CD4-positive, CD25-positive, alpha-beta regulatory T cell (primary cell): ENCODE measurements around the gene BCL2. TPM values are rescaled to one million over a fixed set of nuclear protein-coding genes. Genes with fewer than 3 reads are reported as not detected.
A peak's percentile ranks its signal among the peaks of the same experiment; 100 is the strongest.

ENCODE experiments used
- ATAC-seq, 2 donors: fragments of 150-1000 bp; cut with Tn5 transposase; one replicate each; pipeline ENCODE4 v1.10.0; 2021; ENCODE audit warnings: low read depth in 2 of 2, moderate number of reproducible peaks in 2 of 2, moderate library complexity in 1 of 2
- DNase-seq, 3 donors: peaks; one replicate each; pipeline versions ENCODE4 v3.0.0 to v3.0.0-alpha.2; 2012 to 2022; ENCODE audit warnings: mixed read lengths in 1 of 3
- H3K27ac ChIP-seq: one replicate; pipeline ENCODE4 v1.7.0; 2013; ENCODE audit warnings: mild to moderate bottlenecking, low read length; ENCODE audit not compliant: insufficient read depth, poor library complexity, severe bottlenecking
- H3K27me3 ChIP-seq: one replicate; pipeline ENCODE4 v1.7.0; 2013; ENCODE audit warnings: low read length; ENCODE audit not compliant: control insufficient read depth, insufficient read depth
- H3K36me3 ChIP-seq: one replicate; pipeline ENCODE4 v1.7.0; 2013; ENCODE audit warnings: mild to moderate bottlenecking, low read length, moderate library complexity; ENCODE audit not compliant: control insufficient read depth, insufficient read depth
- H3K4me1 ChIP-seq: 2 replicates; pipeline ENCODE4 v1.7.0; 2013; ENCODE audit warnings: mild to moderate bottlenecking, low read length; ENCODE audit not compliant: insufficient read depth, control insufficient read depth, poor library complexity, severe bottlenecking
- H3K4me3 ChIP-seq: one replicate; pipeline ENCODE4 v1.7.0; 2013; ENCODE audit warnings: low read depth, mild to moderate bottlenecking, low read length, moderate library complexity
- H3K9me3 ChIP-seq, 2 experiments: 1 replicate in 1 of 2; 2 replicates in 1 of 2; pipeline ENCODE4 v1.7.0; 2013; ENCODE audit warnings: low read length in 2 of 2, mild to moderate bottlenecking in 1 of 2, moderate library complexity in 1 of 2; ENCODE audit not compliant: control insufficient read depth in 2 of 2
- H3K27ac Mint-ChIP-seq, 3 donors: one replicate each; pipeline ENCODE4 v1.8.0; 2020 to 2022; ENCODE audit warnings: mild to moderate bottlenecking in 3 of 3, mixed read lengths in 3 of 3, moderate library complexity in 2 of 3
- H3K27me3 Mint-ChIP-seq: one replicate; pipeline ENCODE4 v1.8.0; 2022; ENCODE audit warnings: mild to moderate bottlenecking, mixed read lengths
- H3K36me3 Mint-ChIP-seq: one replicate; pipeline ENCODE4 v1.8.0; 2020; ENCODE audit warnings: mixed read lengths
- H3K4me1 Mint-ChIP-seq, 4 donors: one replicate each; pipeline ENCODE4 v1.8.0; 2020 to 2022; ENCODE audit warnings: mixed read lengths in 4 of 4, mild to moderate bottlenecking in 1 of 4
- H3K4me3 Mint-ChIP-seq, 4 donors: one replicate each; pipeline ENCODE4 v1.8.0; 2020 to 2022; ENCODE audit warnings: mild to moderate bottlenecking in 4 of 4, mixed read lengths in 4 of 4, moderate library complexity in 3 of 4
- H3K9me3 Mint-ChIP-seq, 7 donors: one replicate each; pipeline ENCODE4 v1.8.0; 2020 to 2022; ENCODE audit warnings: mixed read lengths in 7 of 7, mild to moderate bottlenecking in 3 of 7, moderate library complexity in 2 of 7
- polyA plus RNA-seq, 4 donors: library from polyadenylated mRNA; unstranded; fragments of 300-500 nt; fragmentation: Illumina TruSeq; gene quantifications; one replicate each; pipeline ENCODE4 v1.2.3, GENCODE V29; 2021
- total RNA-seq: library from RNA; stranded (reverse); gene quantifications from one replicate; pipeline ENCODE4 v1.2.3, GENCODE V29; 2022

Gene BCL2
- total and polyA plus RNA-seq, 5 donors from 2014 or later = 19.1 to 125 (median 31.1) TPM

- H3K4me3 ChIP-seq = no peak overlapping the region
- H3K27ac ChIP-seq = no peak overlapping the region
- H3K4me1 ChIP-seq = peaks cover 29% of the 10 kb centered on the region
- ATAC-seq (no peak), DNase-seq (no peak)
- no peaks in the 10 kb centered on the region for H3K27me3 ChIP-seq
- Mint-ChIP-seq H3K4me3 (no peak overlapping the region), H3K4me1 (peaks cover 20 to 83% (median 65%) of the 10 kb centered on the region in 4 donors), H3K36me3 (peaks cover 26% of the 10 kb centered on the region), H3K9me3 (no peaks in the 10 kb centered on the region), H3K27me3 (no peaks in the 10 kb centered on the region), H3K27ac (peak overlapping the region in 1 of 3 donors; percentile 60)
- H3K9me3 ChIP-seq = no peaks in the 10 kb centered on the region
- H3K36me3 ChIP-seq = peaks cover 15% of the 10 kb centered on the region
These were observed 141.4 kb downstream of the BCL2 start for GRCh38 chr18:63177919-63178821.

DNA sequence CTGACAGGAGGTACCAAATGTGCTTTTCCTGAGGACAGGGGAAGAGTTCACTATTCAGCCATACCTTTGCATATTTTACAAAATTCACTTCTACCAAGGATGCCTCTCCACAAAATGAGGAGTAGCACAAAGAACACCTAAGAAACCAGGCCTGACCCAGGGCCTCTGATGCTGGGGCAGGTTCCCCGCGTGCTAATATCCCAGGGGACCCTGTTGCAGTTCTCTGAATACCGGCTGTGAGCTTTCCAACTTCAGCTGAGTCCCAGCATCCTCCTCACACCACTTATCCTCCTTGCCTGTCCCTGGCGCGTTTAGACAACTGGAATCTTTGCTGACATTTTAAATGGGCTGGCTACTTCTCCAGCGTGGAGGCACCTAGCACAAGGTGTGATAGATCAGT is 142.3 kb downstream of the BCL2 start:
- ATAC-seq = no peak
- no peak overlapping the region for H3K4me3 ChIP-seq
- peaks cover 14% of the 10 kb centered on the region for H3K36me3 ChIP-seq
- H3K4me1 ChIP-seq = peaks cover 21% of the 10 kb centered on the region
- H3K36me3 Mint-ChIP-seq = peaks cover 22% of the 10 kb centered on the region
- no peak overlapping the region for H3K4me3 Mint-ChIP-seq
- peak overlapping the region in 1 of 3 donors; percentile 60 for H3K27ac Mint-ChIP-seq
- no peaks in the 10 kb centered on the region for H3K9me3 Mint-ChIP-seq
- H3K27ac ChIP-seq = no peak overlapping the region
- no peak for DNase-seq
- no peaks in the 10 kb centered on the region for H3K27me3 Mint-ChIP-seq
- no peaks in the 10 kb centered on the region for H3K27me3 ChIP-seq
- H3K4me1 Mint-ChIP-seq = peaks cover 20 to 83% (median 60%) of the 10 kb centered on the region in 4 donors
- H3K9me3 ChIP-seq = no peaks in the 10 kb centered on the region

GRCh38 chr18:63175264-63175663 is 144.3 kb downstream of the BCL2 start:
- no peaks in the 10 kb centered on the region for H3K27me3 Mint-ChIP-seq
- H3K36me3 Mint-ChIP-seq = peaks cover 25% of the 10 kb centered on the region
- peaks cover 0 to 3% (median 0%) of the 10 kb centered on the region in 7 donors for H3K9me3 Mint-ChIP-seq
- ATAC-seq (peak; percentile 16 to 46), DNase-seq (no peak)
- no peak overlapping the region for H3K4me3 ChIP-seq
- no peaks in the 10 kb centered on the region for H3K27me3 ChIP-seq
- peaks cover 23% of the 10 kb centered on the region for H3K4me1 ChIP-seq
- H3K4me3 Mint-ChIP-seq = peak overlapping the region in 1 of 4 donors; percentile 69
- H3K36me3 ChIP-seq = peaks cover 4% of the 10 kb centered on the region
- peaks cover 26 to 83% (median 65%) of the 10 kb centered on the region in 4 donors for H3K4me1 Mint-ChIP-seq
- peak overlapping the region; percentile 48 for H3K27ac ChIP-seq
- H3K9me3 ChIP-seq = no peaks in the 10 kb centered on the region
- H3K27ac Mint-ChIP-seq = peak overlapping the region in 2 of 3 donors; percentile 66 to 91

- H3K4me1 Mint-ChIP-seq = peaks cover 26 to 85% (median 62%) of the 10 kb centered on the region in 4 donors
These were observed 145.6 kb downstream of the BCL2 start for GRCh38 chr18:63173983-63174382.

GRCh38 chr18:63169853-63170252 is 149.7 kb downstream of the BCL2 start:
- Histone ChIP-seq H3K4me1 (peaks cover 7% of the 10 kb centered on the region), H3K27ac (no peak overlapping the region), H3K9me3 (no peaks in the 10 kb centered on the region), H3K27me3 (no peaks in the 10 kb centered on the region), H3K4me3 (no peak overlapping the region), H3K36me3 (peaks cover 10% of the 10 kb centered on the region)
- H3K4me1 Mint-ChIP-seq = peaks cover 25 to 92% (median 59%) of the 10 kb centered on the region in 4 donors
- H3K36me3 Mint-ChIP-seq = peaks cover 13% of the 10 kb centered on the region
- H3K4me3 Mint-ChIP-seq = no peak overlapping the region
- DNase-seq (no peak), ATAC-seq (no peak)
- peaks cover 0 to 3% (median 0%) of the 10 kb centered on the region in 7 donors for H3K9me3 Mint-ChIP-seq
- no peaks in the 10 kb centered on the region for H3K27me3 Mint-ChIP-seq
- peak overlapping the region in 2 of 3 donors; percentile 25 to 43 for H3K27ac Mint-ChIP-seq

More at GRCh38 chr18:63173983-63174382, 145.6 kb downstream of the BCL2 start:
- Histone ChIP-seq H3K27me3 (no peaks in the 10 kb centered on the region), H3K27ac (peak overlapping the region; percentile 42), H3K9me3 (no peaks in the 10 kb centered on the region), H3K4me1 (peaks cover 15% of the 10 kb centered on the region), H3K4me3 (no peak overlapping the region), H3K36me3 (peaks cover 1% of the 10 kb centered on the region)
- DNase-seq (no peak), ATAC-seq (no peak)
- Mint-ChIP-seq H3K9me3 (peaks cover 0 to 3% (median 0%) of the 10 kb centered on the region in 7 donors), H3K4me3 (no peak overlapping the region), H3K36me3 (peaks cover 20% of the 10 kb centered on the region), H3K27me3 (no peaks in the 10 kb centered on the region), H3K27ac (peak overlapping the region in 2 of 3 donors; percentile 48 to 69)

DNA sequence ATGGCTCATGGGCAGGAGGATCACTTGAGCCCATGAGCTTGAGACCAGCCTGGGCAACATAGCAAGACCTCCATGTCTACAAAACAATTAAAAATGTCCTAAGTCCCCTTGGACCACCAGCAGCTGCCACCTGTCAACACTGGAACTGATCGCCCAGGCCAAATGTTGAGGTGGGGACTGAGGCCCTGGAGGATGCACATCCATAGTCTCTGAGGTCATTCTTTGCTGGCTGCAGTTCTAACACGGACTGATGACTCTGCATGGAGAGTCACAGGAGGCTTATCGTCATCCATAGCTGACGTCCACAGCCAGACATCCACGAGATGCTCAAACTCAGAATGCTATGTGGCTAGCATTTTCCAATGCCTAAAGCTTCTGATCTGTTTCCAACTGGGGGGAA is 151.3 kb downstream of the BCL2 start:
- Mint-ChIP-seq H3K4me3 (no peak overlapping the region), H3K36me3 (peaks cover 20% of the 10 kb centered on the region), H3K27me3 (no peaks in the 10 kb centered on the region), H3K9me3 (peaks cover 0 to 3% (median 0%) of the 10 kb centered on the region in 7 donors), H3K27ac (peak overlapping the region in 1 of 3 donors; percentile 62), H3K4me1 (peaks cover 23 to 93% (median 59%) of the 10 kb centered on the region in 4 donors)
- Histone ChIP-seq H3K4me1 (peaks cover 20% of the 10 kb centered on the region), H3K27me3 (no peaks in the 10 kb centered on the region), H3K27ac (peak overlapping the region; percentile 3), H3K36me3 (peaks cover 10% of the 10 kb centered on the region), H3K4me3 (no peak overlapping the region), H3K9me3 (no peaks in the 10 kb centered on the region)
- DNase-seq = no peak
- ATAC-seq = no peak

DNA sequence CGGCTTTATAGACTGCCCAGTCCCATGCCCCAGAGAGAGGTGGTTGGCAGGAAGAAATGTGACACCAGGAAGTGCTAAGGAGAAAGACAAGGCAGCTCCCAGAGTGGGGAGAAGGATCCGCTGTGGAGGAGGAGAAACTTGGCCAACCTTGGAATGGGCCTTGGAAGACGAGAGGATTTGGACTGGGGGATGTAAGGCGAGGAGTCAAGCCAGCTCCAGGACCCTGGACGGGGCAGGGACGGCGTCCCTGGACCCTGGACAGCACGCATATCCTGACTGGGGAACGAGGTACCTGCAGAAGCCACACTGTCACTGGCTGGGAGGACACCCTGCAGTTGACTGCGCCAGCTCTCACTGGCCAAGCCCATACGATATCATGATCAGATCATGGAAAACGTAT is 153.4 kb downstream of the BCL2 start:
- H3K4me1 ChIP-seq = peaks cover 35% of the 10 kb centered on the region
- Mint-ChIP-seq H3K4me3 (no peak overlapping the region), H3K27me3 (no peaks in the 10 kb centered on the region), H3K4me1 (peaks cover 27 to 94% (median 66%) of the 10 kb centered on the region in 4 donors), H3K9me3 (peaks cover 0 to 3% (median 0%) of the 10 kb centered on the region in 7 donors), H3K36me3 (peaks cover 16% of the 10 kb centered on the region), H3K27ac (peak overlapping the region; percentile 39 to 86 (median 82))
- no peak overlapping the region for H3K4me3 ChIP-seq
- no peaks in the 10 kb centered on the region for H3K9me3 ChIP-seq
- no peak for ATAC-seq
- no peak for DNase-seq
- no peaks in the 10 kb centered on the region for H3K27me3 ChIP-seq
- peaks cover 8% of the 10 kb centered on the region for H3K36me3 ChIP-seq
- no peak overlapping the region for H3K27ac ChIP-seq
